Natural killer cell (primary cell): ENCODE measurements around the gene SLC41A2. TPM values are rescaled to one million over a fixed set of nuclear protein-coding genes. Genes with fewer than 3 reads are reported as not detected.

ENCODE experiments used
- ATAC-seq, 3 donors: fragments of 150-1000 bp in 2 of 3; fragments of 200-7000 bp in 1 of 3; cut with Tn5 transposase; 1 replicate in 1 of 3; 2 replicates in 2 of 3; pipeline ENCODE4 v1.10.0; 2021; ENCODE audit warnings: mild to moderate bottlenecking in 2 of 3, moderate library complexity in 2 of 3
- DNase-seq, 2 donors: peaks; one replicate each; pipeline versions ENCODE4 v3.0.0 to v3.0.0-alpha.2; 2013 to 2021; ENCODE audit warnings: mixed read lengths in 1 of 2
- H3K27ac ChIP-seq: one replicate; pipeline ENCODE4 v1.5.1; 2013; ENCODE audit warnings: mild to moderate bottlenecking, low read length
- H3K27me3 ChIP-seq: one replicate; pipeline ENCODE4 v1.6.1; 2013; ENCODE audit warnings: low read length; ENCODE audit not compliant: control insufficient read depth, insufficient read depth
- H3K36me3 ChIP-seq: one replicate; pipeline ENCODE4 v1.6.1; 2013; ENCODE audit warnings: low read length; ENCODE audit not compliant: control insufficient read depth, insufficient read depth
- H3K4me1 ChIP-seq: one replicate; pipeline ENCODE4 v1.6.1; 2013; ENCODE audit warnings: low read length; ENCODE audit not compliant: control insufficient read depth, insufficient read depth
- H3K4me3 ChIP-seq: one replicate; pipeline ENCODE4 v1.5.1; 2013; ENCODE audit warnings: low read length
- H3K9me3 ChIP-seq: one replicate; pipeline ENCODE4 v1.6.1; 2013; ENCODE audit warnings: low read length; ENCODE audit not compliant: control insufficient read depth, insufficient read depth
- H3K27ac Mint-ChIP-seq, 2 donors: one replicate each; pipeline ENCODE4 v1.8.0; 2022; ENCODE audit warnings: mild to moderate bottlenecking in 2 of 2, mixed read lengths in 2 of 2, moderate library complexity in 1 of 2
- H3K27me3 Mint-ChIP-seq, 2 donors: one replicate each; pipeline ENCODE4 v1.8.0; 2022; ENCODE audit warnings: low read depth in 2 of 2, mixed read lengths in 2 of 2
- H3K36me3 Mint-ChIP-seq: one replicate; pipeline ENCODE4 v1.8.0; 2022; ENCODE audit warnings: mixed read lengths
- H3K4me1 Mint-ChIP-seq, 2 donors: one replicate each; pipeline ENCODE4 v1.8.0; 2022; ENCODE audit warnings: mixed read lengths in 2 of 2
- H3K4me3 Mint-ChIP-seq: one replicate; pipeline ENCODE4 v1.8.0; 2022; ENCODE audit warnings: mild to moderate bottlenecking, moderate library complexity, mixed read lengths
- H3K9me3 Mint-ChIP-seq, 2 donors: one replicate each; pipeline ENCODE4 v1.8.0; 2022; ENCODE audit warnings: mixed read lengths in 2 of 2
- WGBS: methylation state at CpG from one replicate; pipeline ENCODE4 v1.1.7; 2013; ENCODE audit warnings: missing lambda C conversion rate; ENCODE audit not compliant: insufficient coverage; 5-methylcytosine and 5-hydroxymethylcytosine counted together
- intact Hi-C: fragments of 100-400 bp; cut with micrococcal nuclease; formaldehyde crosslinking; loops from one replicate; pipeline ENCODE4 v1.14.2; 2022
- total RNA-seq, 4 donors: library from RNA; stranded (reverse); fragments of 120-200 nt in 1 of 4; gene quantifications; one replicate each; pipeline versions ENCODE4 v1.2.3 to v1.2.4, GENCODE V29; 2013 to 2022
- TF ChIP-seq, protein P1 (sequence below): fragments of 200-600 bp; IDR thresholded peaks from one replicate; pipeline ENCODE4 v1.8.0; 2022; ENCODE audit warnings: antibody characterized with exemption

Gene SLC41A2
- total RNA-seq, 3 donors from 2014 or later (not counting 1 experiment from before 2014, with no cell fraction given), result 1.3 to 3.5 (median 1.7) TPM

- no peak overlapping the region for H3K27ac ChIP-seq
- TF ChIP-seq, protein P1, sequence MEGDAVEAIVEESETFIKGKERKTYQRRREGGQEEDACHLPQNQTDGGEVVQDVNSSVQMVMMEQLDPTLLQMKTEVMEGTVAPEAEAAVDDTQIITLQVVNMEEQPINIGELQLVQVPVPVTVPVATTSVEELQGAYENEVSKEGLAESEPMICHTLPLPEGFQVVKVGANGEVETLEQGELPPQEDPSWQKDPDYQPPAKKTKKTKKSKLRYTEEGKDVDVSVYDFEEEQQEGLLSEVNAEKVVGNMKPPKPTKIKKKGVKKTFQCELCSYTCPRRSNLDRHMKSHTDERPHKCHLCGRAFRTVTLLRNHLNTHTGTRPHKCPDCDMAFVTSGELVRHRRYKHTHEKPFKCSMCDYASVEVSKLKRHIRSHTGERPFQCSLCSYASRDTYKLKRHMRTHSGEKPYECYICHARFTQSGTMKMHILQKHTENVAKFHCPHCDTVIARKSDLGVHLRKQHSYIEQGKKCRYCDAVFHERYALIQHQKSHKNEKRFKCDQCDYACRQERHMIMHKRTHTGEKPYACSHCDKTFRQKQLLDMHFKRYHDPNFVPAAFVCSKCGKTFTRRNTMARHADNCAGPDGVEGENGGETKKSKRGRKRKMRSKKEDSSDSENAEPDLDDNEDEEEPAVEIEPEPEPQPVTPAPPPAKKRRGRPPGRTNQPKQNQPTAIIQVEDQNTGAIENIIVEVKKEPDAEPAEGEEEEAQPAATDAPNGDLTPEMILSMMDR, result no peak
- no peaks in the 10 kb centered on the region for H3K4me1 ChIP-seq
- ATAC-seq (no peak), DNase-seq (no peak)
- H3K9me3 Mint-ChIP-seq, result no peaks in the 10 kb centered on the region
- peaks cover 18 to 40% of the 10 kb centered on the region in 2 donors for H3K27me3 Mint-ChIP-seq
- intact Hi-C loops, result no loop called here
- no peaks in the 10 kb centered on the region for H3K4me1 Mint-ChIP-seq
- H3K4me3 ChIP-seq, result no peak overlapping the region
- no peaks in the 10 kb centered on the region for H3K36me3 Mint-ChIP-seq
- no peak overlapping the region for H3K27ac Mint-ChIP-seq
- H3K36me3 ChIP-seq, result no peaks in the 10 kb centered on the region
- no peaks in the 10 kb centered on the region for H3K27me3 ChIP-seq
- 98% methylated on average over 4 of the region's 4 CpGs for WGBS
- no peak overlapping the region for H3K4me3 Mint-ChIP-seq
- no peaks in the 10 kb centered on the region for H3K9me3 ChIP-seq
Observed at GRCh38 chr12:104942075-104942474, 16.0 kb downstream of the SLC41A2 start.

- no CpG with 5 or more reads among the region's 3 CpGs for WGBS
Observed at GRCh38 chr12:104941454-104941853, 16.6 kb downstream of the SLC41A2 start.

GRCh38 chr12:104939089-104939488 lies 19.0 kb downstream of the SLC41A2 start:
- peaks cover 15 to 35% of the 10 kb centered on the region in 2 donors for H3K27me3 Mint-ChIP-seq
- Histone ChIP-seq H3K36me3 (no peaks in the 10 kb centered on the region), H3K9me3 (no peaks in the 10 kb centered on the region), H3K27ac (no peak overlapping the region), H3K27me3 (no peaks in the 10 kb centered on the region), H3K4me1 (no peaks in the 10 kb centered on the region), H3K4me3 (no peak overlapping the region)
- intact Hi-C loops, result no loop called here
- no peaks in the 10 kb centered on the region for H3K9me3 Mint-ChIP-seq
- H3K4me3 Mint-ChIP-seq, result no peak overlapping the region
- TF ChIP-seq, protein P1, result no peak
- WGBS, result 94% methylated on average over 1 of the region's 2 CpGs
- no peak overlapping the region for H3K27ac Mint-ChIP-seq
- DNase-seq (no peak), ATAC-seq (no peak)
- no peaks in the 10 kb centered on the region for H3K4me1 Mint-ChIP-seq
- no peaks in the 10 kb centered on the region for H3K36me3 Mint-ChIP-seq

More at GRCh38 chr12:104941454-104941853, 16.6 kb downstream of the SLC41A2 start:
- Histone ChIP-seq H3K27ac (no peak overlapping the region), H3K9me3 (no peaks in the 10 kb centered on the region), H3K4me3 (no peak overlapping the region), H3K36me3 (no peaks in the 10 kb centered on the region), H3K4me1 (no peaks in the 10 kb centered on the region), H3K27me3 (no peaks in the 10 kb centered on the region)
- H3K27me3 Mint-ChIP-seq, result peaks cover 16 to 40% of the 10 kb centered on the region in 2 donors
- no peaks in the 10 kb centered on the region for H3K36me3 Mint-ChIP-seq
- ATAC-seq (no peak), DNase-seq (no peak)
- no peak overlapping the region for H3K4me3 Mint-ChIP-seq
- H3K9me3 Mint-ChIP-seq, result no peaks in the 10 kb centered on the region
- intact Hi-C loops, result no loop called here
- no peak overlapping the region for H3K27ac Mint-ChIP-seq
- H3K4me1 Mint-ChIP-seq, result no peaks in the 10 kb centered on the region
- TF ChIP-seq, protein P1, result no peak

DNA sequence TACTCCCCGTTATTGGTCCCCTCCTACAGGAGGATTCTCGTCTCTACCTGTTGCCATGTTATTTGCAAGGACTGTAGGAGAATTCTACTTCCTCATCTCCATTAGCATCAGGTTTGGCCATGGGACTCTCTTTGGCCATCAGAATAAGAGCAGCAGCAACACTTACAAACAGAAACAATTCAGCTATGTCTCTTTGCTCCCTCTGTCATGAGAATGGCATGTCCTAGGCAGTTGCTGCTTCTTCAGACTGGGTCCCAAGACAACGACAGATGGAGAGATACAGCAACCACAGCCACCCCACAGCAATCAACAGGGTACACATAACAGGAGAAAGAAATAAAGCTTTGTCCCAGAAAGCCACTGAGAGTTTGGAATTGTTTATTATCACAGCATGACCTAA lies 19.7 kb downstream of the SLC41A2 start:
- Histone ChIP-seq H3K4me3 (no peak overlapping the region), H3K27me3 (no peaks in the 10 kb centered on the region), H3K36me3 (no peaks in the 10 kb centered on the region), H3K27ac (no peak overlapping the region), H3K4me1 (no peaks in the 10 kb centered on the region), H3K9me3 (no peaks in the 10 kb centered on the region)
- TF ChIP-seq, protein P1, result no peak
- WGBS, result 21% methylated on average over 2 of the region's 3 CpGs
- H3K36me3 Mint-ChIP-seq, result no peaks in the 10 kb centered on the region
- no peaks in the 10 kb centered on the region for H3K9me3 Mint-ChIP-seq
- H3K4me1 Mint-ChIP-seq, result no peaks in the 10 kb centered on the region
- ATAC-seq (no peak), DNase-seq (no peak)
- intact Hi-C loops, result no loop called here
- H3K27me3 Mint-ChIP-seq, result peaks cover 14 to 27% of the 10 kb centered on the region in 2 donors
- no peak overlapping the region for H3K4me3 Mint-ChIP-seq
- H3K27ac Mint-ChIP-seq, result no peak overlapping the region
